ENCODE data around the gene NUDCD3.

- no peak for TF ChIP-seq CTCF (IDR thresholded peaks at IDR 0.05)
- TF ChIP-seq POLR2A (IDR thresholded peaks at IDR 0.05) = no peak
- no peak for TF ChIP-seq POLR2AphosphoS5 (IDR thresholded peaks at IDR 0.05)
Observed at GRCh38 chr7:44396931-44397545, 93.4 kb downstream of the NUDCD3 start.

All from suprapubic skin (tissue), 4 donors.